Loucy (cell line): ENCODE measurements around the gene DCPS.

Experiments used
- CTCF ChIP-seq: fragments of 200-600 bp; sonication (generic); conservative IDR thresholded peaks from 2 replicates; pipeline ENCODE4 v1.5.1; 2014; ENCODE audit warnings: mild to moderate bottlenecking, antibody characterized with exemption, low read length
- EZH2phosphoT487 ChIP-seq: fragments of 200-600 bp; IDR thresholded peaks from 2 replicates; pipeline ENCODE4 v1.6.1; 2018; ENCODE audit warnings: antibody characterized with exemption, mild to moderate bottlenecking, moderate library complexity, borderline replicate concordance

GRCh38 chr11:126277780-126278179 is 26.1 kb upstream of the DCPS start:
- TF ChIP-seq CTCF (no peak), EZH2phosphoT487 (no peak)
